ENCODE results near the gene ADRA1B.

GRCh38 chr5:159899067-159900049, 16.9 kb upstream of the ADRA1B start:
- TF ChIP-seq POLR2A (IDR thresholded peaks at IDR 0.05; ENCODE audit: low read depth, low read length) = no peak
- no peak for TF ChIP-seq POLR2AphosphoS5 (IDR thresholded peaks at IDR 0.05; ENCODE audit: low read depth, low read length)
- TF ChIP-seq TAF1 (IDR thresholded peaks at IDR 0.05; ENCODE audit: borderline replicate concordance, low read depth, low read length) = no peak

All from GM12892 (cell line).